Loucy (cell line): ENCODE data around the gene SAMD4B.
A peak's percentile ranks its signal among the peaks of the same experiment; 100 is the strongest.

Source experiments
- H2AFZ ChIP-seq: fragments of 200-600 bp; sonication (generic); 2 replicates; pipeline ENCODE4 v1.6.0; 2016; ENCODE audit warnings: antibody characterized with exemption, mild to moderate bottlenecking, low read length, moderate library complexity
- H3F3A ChIP-seq: fragments of 200-600 bp; 2 replicates; pipeline ENCODE4 v1.6.0; 2016; ENCODE audit warnings: antibody characterized with exemption, low read depth, mild to moderate bottlenecking
- H3K27me3 ChIP-seq: fragments of 200-600 bp; sonication (generic); 2 replicates; pipeline ENCODE4 v1.6.1; 2014; ENCODE audit warnings: low read length, mild to moderate bottlenecking; ENCODE audit not compliant: insufficient read depth, poor library complexity, severe bottlenecking
- H3K36me3 ChIP-seq: fragments of 200-600 bp; sonication (generic); 2 replicates; pipeline ENCODE4 v1.6.1; 2016; ENCODE audit warnings: low read length; ENCODE audit not compliant: insufficient read depth
- H3K4me1 ChIP-seq: fragments of 200-600 bp; sonication (generic); 2 replicates; pipeline ENCODE4 v1.5.1; 2014; ENCODE audit warnings: low read length, mild to moderate bottlenecking; ENCODE audit not compliant: insufficient read depth, poor library complexity, severe bottlenecking
- H3K4me2 ChIP-seq: fragments of 200-600 bp; sonication (generic); 2 replicates; pipeline ENCODE4 v1.6.0; 2014; ENCODE audit warnings: antibody characterized with exemption, low read length, low read depth, mild to moderate bottlenecking; ENCODE audit not compliant: poor library complexity, severe bottlenecking
- H3K4me3 ChIP-seq: fragments of 200-600 bp; sonication (generic); 2 replicates; pipeline ENCODE4 v1.5.1; 2014; ENCODE audit warnings: low read length, mild to moderate bottlenecking, mixed read lengths; ENCODE audit not compliant: poor library complexity, severe bottlenecking
- H3K79me2 ChIP-seq: fragments of 200-600 bp; sonication (generic); 2 replicates; pipeline ENCODE4 v1.6.1; 2014; ENCODE audit warnings: low read length; ENCODE audit not compliant: insufficient read depth
- H3K9ac ChIP-seq: fragments of 200-600 bp; sonication (generic); 2 replicates; pipeline ENCODE4 v1.6.0; 2014; ENCODE audit warnings: mild to moderate bottlenecking, low read depth, low read length, moderate library complexity; ENCODE audit not compliant: poor library complexity, severe bottlenecking
- H3K9me2 ChIP-seq: fragments of 200-600 bp; sonication (generic); replicated peaks from 2 replicates; pipeline ENCODE4 v1.6.1; 2016; ENCODE audit warnings: low read depth, low read length, mixed read lengths
- H3K9me3 ChIP-seq: fragments of 200-600 bp; sonication (generic); 2 replicates; pipeline ENCODE4 v1.6.1; 2014; ENCODE audit warnings: mild to moderate bottlenecking, antibody characterized with exemption, low read length, low read depth; ENCODE audit not compliant: insufficient read depth
- H4K20me1 ChIP-seq: fragments of 200-600 bp; sonication (generic); 2 replicates; pipeline ENCODE4 v1.6.0; 2014; ENCODE audit warnings: antibody characterized with exemption, low read length, mild to moderate bottlenecking; ENCODE audit not compliant: insufficient read depth, poor library complexity, severe bottlenecking
- CTCF ChIP-seq: fragments of 200-600 bp; sonication (generic); conservative IDR thresholded peaks from 2 replicates; pipeline ENCODE4 v1.5.1; 2014; ENCODE audit warnings: mild to moderate bottlenecking, antibody characterized with exemption, low read length
- EZH2phosphoT487 ChIP-seq: fragments of 200-600 bp; IDR thresholded peaks from 2 replicates; pipeline ENCODE4 v1.6.1; 2018; ENCODE audit warnings: antibody characterized with exemption, mild to moderate bottlenecking, moderate library complexity, borderline replicate concordance

The SAMD4B gene

GRCh38 chr19:39412867-39413271 is 70.6 kb downstream of the SAMD4B start:
- Histone ChIP-seq H3K9ac (peak overlapping the region; percentile 98), H4K20me1 (peaks cover 42% of the 10 kb centered on the region), H3K27me3 (peaks cover 5% of the 10 kb centered on the region), H3K79me2 (peaks cover 76% of the 10 kb centered on the region), H3K4me1 (peaks cover 40% of the 10 kb centered on the region), H3K9me3 (no peaks in the 10 kb centered on the region), H3F3A (no peaks in the 10 kb centered on the region), H3K9me2 (no peaks in the 10 kb centered on the region), H3K36me3 (no peaks in the 10 kb centered on the region; the same call in 1 of the 2 replicates), H2AFZ (peak overlapping the region; percentile 76; the same call in 1 of the 2 replicates), H3K4me3 (peak overlapping the region; percentile 90), H3K4me2 (peak overlapping the region; percentile 80)
- TF ChIP-seq CTCF (no peak; the same call in 1 of the 2 replicates), EZH2phosphoT487 (no peak)

GRCh38 chr19:39413272-39413910 is 71.2 kb downstream of the SAMD4B start:
- Histone ChIP-seq H3K9ac (peak overlapping the region; percentile 98), H3K36me3 (peaks cover under 1% of the 10 kb centered on the region; the same call in 1 of the 2 replicates), H2AFZ (peak overlapping the region; percentile 76), H3K4me1 (peaks cover 38% of the 10 kb centered on the region), H3K79me2 (peaks cover 71% of the 10 kb centered on the region), H4K20me1 (peaks cover 37% of the 10 kb centered on the region), H3K9me3 (no peaks in the 10 kb centered on the region), H3K4me2 (peak overlapping the region; percentile 80), H3K9me2 (no peaks in the 10 kb centered on the region), H3K4me3 (peak overlapping the region; percentile 90), H3K27me3 (peaks cover 5% of the 10 kb centered on the region), H3F3A (no peaks in the 10 kb centered on the region)
- TF ChIP-seq CTCF (no peak), EZH2phosphoT487 (no peak)

GRCh38 chr19:39413911-39414608 is 71.8 kb downstream of the SAMD4B start:
- Histone ChIP-seq H3K36me3 (peaks cover 7% of the 10 kb centered on the region; the same call in 1 of the 2 replicates), H3K4me3 (peak overlapping the region; percentile 90), H3F3A (no peaks in the 10 kb centered on the region), H3K79me2 (peaks cover 65% of the 10 kb centered on the region), H3K9ac (peak overlapping the region; percentile 98), H3K27me3 (peaks cover 5% of the 10 kb centered on the region), H4K20me1 (peaks cover 30% of the 10 kb centered on the region), H3K9me2 (no peaks in the 10 kb centered on the region), H2AFZ (peak overlapping the region; percentile 76), H3K9me3 (no peaks in the 10 kb centered on the region), H3K4me1 (peaks cover 38% of the 10 kb centered on the region), H3K4me2 (peak overlapping the region; percentile 80)
- TF ChIP-seq EZH2phosphoT487 = no peak
- peak; percentile 52 for TF ChIP-seq CTCF
